CD4-positive, CD25-positive, alpha-beta regulatory T cell (primary cell): ENCODE data around the gene MT2A. TPM values are rescaled to one million over a fixed set of nuclear protein-coding genes. Genes with fewer than 3 reads are reported as not detected.

Source experiments
- ATAC-seq, 2 donors: fragments of 150-1000 bp; cut with Tn5 transposase; one replicate each; pipeline ENCODE4 v1.10.0; 2021; ENCODE audit warnings: low read depth in 2 of 2, moderate number of reproducible peaks in 2 of 2, moderate library complexity in 1 of 2
- DNase-seq, 3 donors: peaks; one replicate each; pipeline versions ENCODE4 v3.0.0 to v3.0.0-alpha.2; 2012 to 2022; ENCODE audit warnings: mixed read lengths in 1 of 3
- H3K27ac ChIP-seq: one replicate; pipeline ENCODE4 v1.7.0; 2013; ENCODE audit warnings: mild to moderate bottlenecking, low read length; ENCODE audit not compliant: insufficient read depth, poor library complexity, severe bottlenecking
- H3K27me3 ChIP-seq: one replicate; pipeline ENCODE4 v1.7.0; 2013; ENCODE audit warnings: low read length; ENCODE audit not compliant: control insufficient read depth, insufficient read depth
- H3K36me3 ChIP-seq: one replicate; pipeline ENCODE4 v1.7.0; 2013; ENCODE audit warnings: mild to moderate bottlenecking, low read length, moderate library complexity; ENCODE audit not compliant: control insufficient read depth, insufficient read depth
- H3K4me1 ChIP-seq: 2 replicates; pipeline ENCODE4 v1.7.0; 2013; ENCODE audit warnings: mild to moderate bottlenecking, low read length; ENCODE audit not compliant: insufficient read depth, control insufficient read depth, poor library complexity, severe bottlenecking
- H3K4me3 ChIP-seq: one replicate; pipeline ENCODE4 v1.7.0; 2013; ENCODE audit warnings: low read depth, mild to moderate bottlenecking, low read length, moderate library complexity
- H3K9me3 ChIP-seq, 2 experiments: 1 replicate in 1 of 2; 2 replicates in 1 of 2; pipeline ENCODE4 v1.7.0; 2013; ENCODE audit warnings: low read length in 2 of 2, mild to moderate bottlenecking in 1 of 2, moderate library complexity in 1 of 2; ENCODE audit not compliant: control insufficient read depth in 2 of 2
- H3K27ac Mint-ChIP-seq, 3 donors: one replicate each; pipeline ENCODE4 v1.8.0; 2020 to 2022; ENCODE audit warnings: mild to moderate bottlenecking in 3 of 3, mixed read lengths in 3 of 3, moderate library complexity in 2 of 3
- H3K27me3 Mint-ChIP-seq: one replicate; pipeline ENCODE4 v1.8.0; 2022; ENCODE audit warnings: mild to moderate bottlenecking, mixed read lengths
- H3K36me3 Mint-ChIP-seq: one replicate; pipeline ENCODE4 v1.8.0; 2020; ENCODE audit warnings: mixed read lengths
- H3K4me1 Mint-ChIP-seq, 4 donors: one replicate each; pipeline ENCODE4 v1.8.0; 2020 to 2022; ENCODE audit warnings: mixed read lengths in 4 of 4, mild to moderate bottlenecking in 1 of 4
- H3K4me3 Mint-ChIP-seq, 4 donors: one replicate each; pipeline ENCODE4 v1.8.0; 2020 to 2022; ENCODE audit warnings: mild to moderate bottlenecking in 4 of 4, mixed read lengths in 4 of 4, moderate library complexity in 3 of 4
- H3K9me3 Mint-ChIP-seq, 7 donors: one replicate each; pipeline ENCODE4 v1.8.0; 2020 to 2022; ENCODE audit warnings: mixed read lengths in 7 of 7, mild to moderate bottlenecking in 3 of 7, moderate library complexity in 2 of 7
- polyA plus RNA-seq, 4 donors: library from polyadenylated mRNA; unstranded; fragments of 300-500 nt; fragmentation: Illumina TruSeq; gene quantifications; one replicate each; pipeline ENCODE4 v1.2.3, GENCODE V29; 2021
- total RNA-seq: library from RNA; stranded (reverse); gene quantifications from one replicate; pipeline ENCODE4 v1.2.3, GENCODE V29; 2022

The MT2A gene
- total and polyA plus RNA-seq, 5 donors from 2014 or later: 103 to 444 (median 223) TPM

- peak overlapping the region; percentile 88 for H3K27ac ChIP-seq
- no peaks in the 10 kb centered on the region for H3K27me3 ChIP-seq
- H3K36me3 ChIP-seq: no peaks in the 10 kb centered on the region
- no peak for ATAC-seq
- Mint-ChIP-seq H3K36me3 (no peaks in the 10 kb centered on the region), H3K9me3 (no peaks in the 10 kb centered on the region), H3K4me3 (peak overlapping the region; percentile 92 to 99 (median 98)), H3K27me3 (no peaks in the 10 kb centered on the region), H3K27ac (peak overlapping the region; percentile 89 to 97 (median 96)), H3K4me1 (peaks cover 17 to 45% (median 36%) of the 10 kb centered on the region in 4 donors)
- no peaks in the 10 kb centered on the region for H3K9me3 ChIP-seq
- DNase-seq: no peak
- H3K4me1 ChIP-seq: peaks cover 41% of the 10 kb centered on the region
- H3K4me3 ChIP-seq: peak overlapping the region; percentile 95
These were observed 585 bp downstream of the MT2A start for GRCh38 chr16:56608876-56609462.

GRCh38 chr16:56609463-56609921 is 1.1 kb downstream of the MT2A start:
- Histone ChIP-seq H3K9me3 (no peaks in the 10 kb centered on the region), H3K27me3 (no peaks in the 10 kb centered on the region), H3K4me1 (peaks cover 41% of the 10 kb centered on the region), H3K27ac (peak overlapping the region; percentile 88), H3K36me3 (no peaks in the 10 kb centered on the region), H3K4me3 (peak overlapping the region; percentile 95)
- Mint-ChIP-seq H3K9me3 (no peaks in the 10 kb centered on the region), H3K4me1 (peaks cover 17 to 47% (median 36%) of the 10 kb centered on the region in 4 donors), H3K27ac (peak overlapping the region; percentile 89 to 97 (median 96)), H3K27me3 (no peaks in the 10 kb centered on the region), H3K36me3 (no peaks in the 10 kb centered on the region), H3K4me3 (peak overlapping the region; percentile 92 to 99 (median 98))
- ATAC-seq: peak; percentile 32 to 41
- DNase-seq: peak; percentile 49 to 84 (median 76)

- Mint-ChIP-seq H3K4me1 (peaks cover 17 to 47% (median 36%) of the 10 kb centered on the region in 4 donors), H3K27ac (peak overlapping the region; percentile 89 to 97 (median 96)), H3K4me3 (peak overlapping the region; percentile 92 to 99 (median 98)), H3K27me3 (no peaks in the 10 kb centered on the region), H3K9me3 (no peaks in the 10 kb centered on the region), H3K36me3 (no peaks in the 10 kb centered on the region)
- H3K9me3 ChIP-seq: no peaks in the 10 kb centered on the region
- peak overlapping the region; percentile 95 for H3K4me3 ChIP-seq
- H3K27ac ChIP-seq: peak overlapping the region; percentile 88
- peak; percentile 45 to 83 (median 49) for DNase-seq
- ATAC-seq: peak; percentile 41
- no peaks in the 10 kb centered on the region for H3K36me3 ChIP-seq
- peaks cover 41% of the 10 kb centered on the region for H3K4me1 ChIP-seq
- no peaks in the 10 kb centered on the region for H3K27me3 ChIP-seq
These were observed 1.7 kb downstream of the MT2A start for GRCh38 chr16:56610017-56610608.

GRCh38 chr16:56610609-56611111 is 2.3 kb downstream of the MT2A start:
- peak overlapping the region; percentile 95 for H3K4me3 ChIP-seq
- Mint-ChIP-seq H3K4me1 (peaks cover 17 to 47% (median 36%) of the 10 kb centered on the region in 4 donors), H3K27me3 (no peaks in the 10 kb centered on the region), H3K27ac (peak overlapping the region; percentile 89 to 97 (median 90)), H3K36me3 (no peaks in the 10 kb centered on the region), H3K4me3 (peak overlapping the region; percentile 92 to 99 (median 98)), H3K9me3 (no peaks in the 10 kb centered on the region)
- H3K27me3 ChIP-seq: no peaks in the 10 kb centered on the region
- H3K9me3 ChIP-seq: no peaks in the 10 kb centered on the region
- DNase-seq (no peak), ATAC-seq (peak in 1 of 2 donors; percentile 4)
- peak overlapping the region; percentile 88 for H3K27ac ChIP-seq
- no peaks in the 10 kb centered on the region for H3K36me3 ChIP-seq
- peaks cover 41% of the 10 kb centered on the region for H3K4me1 ChIP-seq

GRCh38 chr16:56611281-56611833 is 3.0 kb downstream of the MT2A start:
- Mint-ChIP-seq H3K4me3 (peak overlapping the region; percentile 61 to 92 (median 68)), H3K4me1 (peaks cover 17 to 47% (median 35%) of the 10 kb centered on the region in 4 donors), H3K27ac (peak overlapping the region; percentile 89 to 98 (median 97)), H3K27me3 (no peaks in the 10 kb centered on the region), H3K36me3 (no peaks in the 10 kb centered on the region), H3K9me3 (no peaks in the 10 kb centered on the region)
- H3K9me3 ChIP-seq: no peaks in the 10 kb centered on the region
- no peaks in the 10 kb centered on the region for H3K36me3 ChIP-seq
- H3K27ac ChIP-seq: peak overlapping the region; percentile 88
- H3K4me3 ChIP-seq: no peak overlapping the region
- no peak for ATAC-seq
- H3K27me3 ChIP-seq: no peaks in the 10 kb centered on the region
- H3K4me1 ChIP-seq: peaks cover 41% of the 10 kb centered on the region
- DNase-seq: no peak

- Mint-ChIP-seq H3K4me3 (peak overlapping the region in 1 of 4 donors; percentile 58), H3K9me3 (peaks cover 0 to 2% (median 0%) of the 10 kb centered on the region in 7 donors), H3K27me3 (peaks cover 6% of the 10 kb centered on the region), H3K27ac (no peak overlapping the region), H3K36me3 (no peaks in the 10 kb centered on the region), H3K4me1 (peaks cover 17 to 44% (median 29%) of the 10 kb centered on the region in 4 donors)
- no peak overlapping the region for H3K27ac ChIP-seq
- H3K36me3 ChIP-seq: no peaks in the 10 kb centered on the region
- no peak overlapping the region for H3K4me3 ChIP-seq
- DNase-seq: no peak
- ATAC-seq: no peak
- peaks cover 4% of the 10 kb centered on the region for H3K27me3 ChIP-seq
- peaks cover 37% of the 10 kb centered on the region for H3K4me1 ChIP-seq
- no peaks in the 10 kb centered on the region for H3K9me3 ChIP-seq
These were observed 5.3 kb downstream of the MT2A start for GRCh38 chr16:56613706-56614105.

GRCh38 chr16:56614549-56614991 is 6.2 kb downstream of the MT2A start:
- H3K9me3 Mint-ChIP-seq: peaks cover 0 to 2% (median 0%) of the 10 kb centered on the region in 7 donors
- Histone ChIP-seq H3K27ac (no peak overlapping the region), H3K9me3 (no peaks in the 10 kb centered on the region), H3K27me3 (peaks cover 4% of the 10 kb centered on the region), H3K4me3 (no peak overlapping the region), H3K36me3 (no peaks in the 10 kb centered on the region), H3K4me1 (peaks cover 29% of the 10 kb centered on the region)
- H3K4me3 Mint-ChIP-seq: no peak overlapping the region
- peaks cover 6% of the 10 kb centered on the region for H3K27me3 Mint-ChIP-seq
- H3K4me1 Mint-ChIP-seq: peaks cover 13 to 38% (median 24%) of the 10 kb centered on the region in 4 donors
- no peaks in the 10 kb centered on the region for H3K36me3 Mint-ChIP-seq
- H3K27ac Mint-ChIP-seq: peak overlapping the region in 1 of 3 donors; percentile 41
- DNase-seq (peak in 1 of 3 donors; percentile 52), ATAC-seq (no peak)
